ENCODE results near the gene TRABD. TPM values are rescaled to one million over a fixed set of nuclear protein-coding genes. Genes with fewer than 3 reads are reported as not detected.

The TRABD gene
- total RNA-seq, 4 donors from 2014 or later = 21.4 to 30.3 (median 24.5) TPM

DNA sequence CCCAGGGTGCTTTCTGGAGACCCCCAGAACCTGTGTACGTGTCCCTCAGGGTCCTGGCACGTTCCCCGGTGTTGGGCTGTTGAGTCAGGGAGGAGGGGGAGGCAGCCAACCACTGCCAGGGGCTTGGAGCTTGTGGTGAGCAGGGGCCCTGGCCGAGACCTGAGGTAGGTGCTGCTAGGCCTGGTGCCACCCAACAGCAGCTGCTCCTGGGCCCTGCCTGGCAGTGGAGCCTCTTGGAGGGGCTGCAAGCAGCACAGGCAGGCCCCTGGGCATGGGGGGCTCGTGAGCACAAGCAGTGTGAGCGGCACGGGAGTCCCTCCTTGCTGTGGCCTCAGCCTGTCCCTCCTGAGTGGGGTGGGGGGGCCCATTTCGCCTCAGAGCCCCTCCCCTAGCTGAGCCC lies 7.9 kb downstream of the TRABD start:
- Histone ChIP-seq H3K27ac (no peak overlapping the region), H3K4me1 (peaks cover 11 to 15% of the 10 kb centered on the region in 2 donors), H3K36me3 (peaks cover 0 to 42% of the 10 kb centered on the region in 2 donors), H3K9me3 (no peaks in the 10 kb centered on the region), H3K27me3 (no peaks in the 10 kb centered on the region), H3K4me3 (no peak overlapping the region)
- TF ChIP-seq POLR2A (IDR thresholded peaks at IDR 0.05) = no peak
- TF ChIP-seq, protein P1, sequence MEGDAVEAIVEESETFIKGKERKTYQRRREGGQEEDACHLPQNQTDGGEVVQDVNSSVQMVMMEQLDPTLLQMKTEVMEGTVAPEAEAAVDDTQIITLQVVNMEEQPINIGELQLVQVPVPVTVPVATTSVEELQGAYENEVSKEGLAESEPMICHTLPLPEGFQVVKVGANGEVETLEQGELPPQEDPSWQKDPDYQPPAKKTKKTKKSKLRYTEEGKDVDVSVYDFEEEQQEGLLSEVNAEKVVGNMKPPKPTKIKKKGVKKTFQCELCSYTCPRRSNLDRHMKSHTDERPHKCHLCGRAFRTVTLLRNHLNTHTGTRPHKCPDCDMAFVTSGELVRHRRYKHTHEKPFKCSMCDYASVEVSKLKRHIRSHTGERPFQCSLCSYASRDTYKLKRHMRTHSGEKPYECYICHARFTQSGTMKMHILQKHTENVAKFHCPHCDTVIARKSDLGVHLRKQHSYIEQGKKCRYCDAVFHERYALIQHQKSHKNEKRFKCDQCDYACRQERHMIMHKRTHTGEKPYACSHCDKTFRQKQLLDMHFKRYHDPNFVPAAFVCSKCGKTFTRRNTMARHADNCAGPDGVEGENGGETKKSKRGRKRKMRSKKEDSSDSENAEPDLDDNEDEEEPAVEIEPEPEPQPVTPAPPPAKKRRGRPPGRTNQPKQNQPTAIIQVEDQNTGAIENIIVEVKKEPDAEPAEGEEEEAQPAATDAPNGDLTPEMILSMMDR (IDR thresholded peaks at IDR 0.05 in 4 of 5, conservative IDR thresholded peaks at IDR 0.05 in 1 of 5) = no peak
- no peak for DNase-seq
- in situ Hi-C loops (cut with MboI; ENCODE audit: low sequenced_read_pairs in 4 of 4) (no loop called here), intact Hi-C loops (cut with DNase I; ENCODE audit: low total_unique reads) (no loop called here)
- no peak for ATAC-seq

DNA sequence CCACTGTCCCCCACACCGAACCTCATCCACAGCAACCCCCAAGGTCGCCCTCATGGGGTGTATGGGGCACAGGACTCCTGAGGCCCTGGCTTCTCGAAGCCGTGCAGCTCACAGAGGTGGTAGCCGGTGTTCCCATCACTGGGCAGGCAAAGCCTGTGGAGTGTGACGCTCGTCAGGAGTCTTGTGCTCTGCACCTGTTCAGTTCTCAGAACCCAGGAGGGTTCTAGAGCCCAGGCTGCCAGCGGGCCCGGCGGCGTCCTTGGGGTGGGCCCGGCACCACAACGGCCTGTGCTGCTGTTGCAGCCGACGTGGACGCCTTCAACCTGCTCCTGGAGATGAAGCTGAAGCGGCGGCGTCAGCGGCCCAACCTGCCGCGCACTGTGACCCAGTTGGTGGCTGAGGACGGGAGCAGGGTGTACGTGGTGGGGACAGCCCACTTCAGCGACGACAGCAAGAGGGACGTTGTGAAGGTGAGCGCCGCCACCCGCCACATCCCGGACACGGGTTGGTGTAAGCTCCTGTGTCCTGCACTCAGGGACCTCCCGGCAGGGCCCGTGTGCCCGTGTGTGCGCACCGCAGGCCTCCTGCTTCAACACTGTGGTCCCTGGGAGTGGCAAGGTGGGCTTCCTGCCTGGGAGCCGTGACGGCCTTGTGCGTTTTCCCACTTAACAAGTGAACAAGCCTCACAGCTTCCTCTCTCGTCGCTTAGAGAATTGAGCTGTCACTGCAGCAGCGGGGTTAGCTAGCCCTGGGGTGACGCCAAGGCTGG lies 8.5 kb downstream of the TRABD start:
- peaks cover 0 to 42% of the 10 kb centered on the region in 2 donors for H3K36me3 ChIP-seq
- no peak for ATAC-seq
- no peak overlapping the region for H3K27ac ChIP-seq
- no peaks in the 10 kb centered on the region for H3K9me3 ChIP-seq
- no peak for DNase-seq
- intact Hi-C loops (cut with DNase I; ENCODE audit: low total_unique reads) (no loop called here), in situ Hi-C loops (cut with MboI; ENCODE audit: low sequenced_read_pairs in 4 of 4) (no loop called here)
- peaks cover 11 to 15% of the 10 kb centered on the region in 2 donors for H3K4me1 ChIP-seq
- TF ChIP-seq, protein P1 (IDR thresholded peaks at IDR 0.05 in 4 of 5, conservative IDR thresholded peaks at IDR 0.05 in 1 of 5) = no peak
- TF ChIP-seq POLR2A (IDR thresholded peaks at IDR 0.05) = no peak
- no peaks in the 10 kb centered on the region for H3K27me3 ChIP-seq
- H3K4me3 ChIP-seq = no peak overlapping the region

DNA sequence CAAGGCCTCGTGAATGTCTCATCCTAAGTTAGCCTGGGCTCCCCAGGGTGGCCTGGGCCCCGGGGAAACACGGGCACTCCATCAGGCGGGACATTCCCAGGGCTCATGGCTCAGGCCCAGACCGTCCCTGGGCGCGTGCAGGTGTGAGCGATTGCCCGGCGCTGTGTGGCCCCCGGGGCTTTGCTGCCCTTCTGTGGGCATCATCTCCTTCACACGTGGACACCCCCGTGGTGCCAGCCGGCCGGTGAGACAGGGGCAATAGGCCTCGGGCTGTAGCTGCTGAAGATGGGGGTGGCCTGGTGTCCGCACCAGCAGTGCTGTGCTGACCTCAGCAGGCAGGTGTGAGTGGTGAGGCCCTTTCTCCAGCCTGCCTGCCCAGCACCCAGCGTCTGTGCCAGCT lies 10.5 kb downstream of the TRABD start:
- Histone ChIP-seq H3K27me3 (no peaks in the 10 kb centered on the region), H3K9me3 (no peaks in the 10 kb centered on the region), H3K27ac (no peak overlapping the region), H3K4me3 (no peak overlapping the region), H3K4me1 (peaks cover 9% of the 10 kb centered on the region in 2 donors), H3K36me3 (peaks cover 0 to 42% of the 10 kb centered on the region in 2 donors)
- intact Hi-C loops (cut with DNase I; ENCODE audit: low total_unique reads) (no loop called here), in situ Hi-C loops (cut with MboI; ENCODE audit: low sequenced_read_pairs in 4 of 4) (no loop called here)
- TF ChIP-seq, protein P1 (IDR thresholded peaks at IDR 0.05 in 4 of 5, conservative IDR thresholded peaks at IDR 0.05 in 1 of 5) = no peak
- TF ChIP-seq POLR2A (IDR thresholded peaks at IDR 0.05) = no peak
- no peak for ATAC-seq
- no peak for DNase-seq

DNA sequence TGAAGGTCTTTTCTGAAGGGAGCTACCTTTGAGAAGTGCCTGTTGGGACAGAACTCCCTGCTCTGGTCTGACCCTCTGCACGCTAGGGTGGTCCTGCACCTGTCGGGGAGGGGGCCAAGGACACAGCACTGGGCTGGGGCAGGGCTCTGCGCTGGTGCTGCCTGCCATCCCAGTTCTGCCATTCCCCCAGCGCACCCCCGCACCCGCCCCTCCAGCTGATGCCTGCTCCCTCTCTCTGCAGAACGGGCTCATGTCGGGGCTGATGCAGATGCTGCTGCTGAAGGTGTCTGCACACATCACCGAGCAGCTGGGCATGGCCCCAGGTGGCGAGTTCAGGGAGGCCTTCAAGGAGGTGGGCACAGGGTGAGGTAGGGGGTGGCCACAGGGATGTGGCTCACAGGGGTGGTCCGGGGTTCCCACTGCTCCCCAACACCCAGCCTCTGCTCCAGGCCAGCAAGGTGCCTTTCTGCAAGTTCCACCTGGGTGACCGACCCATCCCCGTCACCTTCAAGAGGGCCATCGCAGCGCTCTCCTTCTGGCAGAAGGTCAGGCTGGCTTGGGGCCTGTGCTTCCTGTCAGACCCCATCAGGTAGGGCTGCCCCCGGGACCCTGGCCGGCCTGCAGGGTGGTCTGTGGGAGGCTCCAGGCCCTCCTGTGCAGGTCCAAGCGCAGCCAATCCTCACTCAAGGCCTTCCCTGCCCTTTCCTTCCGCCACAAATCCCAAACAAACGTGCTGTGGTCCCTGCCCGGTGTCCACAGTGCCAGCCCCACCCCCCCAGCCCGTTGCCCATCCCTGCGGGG lies 11.5 kb downstream of the TRABD start:
- Histone ChIP-seq H3K4me3 (no peak overlapping the region), H3K4me1 (peaks cover 15 to 16% of the 10 kb centered on the region in 2 donors), H3K36me3 (peaks cover 0 to 42% of the 10 kb centered on the region in 2 donors), H3K27me3 (no peaks in the 10 kb centered on the region), H3K27ac (no peak overlapping the region), H3K9me3 (no peaks in the 10 kb centered on the region)
- no peak for TF ChIP-seq POLR2A (IDR thresholded peaks at IDR 0.05)
- TF ChIP-seq, protein P1 (IDR thresholded peaks at IDR 0.05 in 4 of 5, conservative IDR thresholded peaks at IDR 0.05 in 1 of 5) = no peak
- intact Hi-C loops (cut with DNase I; ENCODE audit: low total_unique reads) = no loop called here
- DNase-seq = no peak
- in situ Hi-C loops (cut with MboI; ENCODE audit: low sequenced_read_pairs in 4 of 4) = no loop called here
- no peak for ATAC-seq

Measured in gastrocnemius medialis (tissue), 4 donors.